ENCODE results near the gene ANKH. TPM values are rescaled to one million over a fixed set of nuclear protein-coding genes. Genes with fewer than 3 reads are reported as not detected.

Gene ANKH
- total RNA-seq, 1 experiment from 2014 or later: 81.4 TPM

DNA sequence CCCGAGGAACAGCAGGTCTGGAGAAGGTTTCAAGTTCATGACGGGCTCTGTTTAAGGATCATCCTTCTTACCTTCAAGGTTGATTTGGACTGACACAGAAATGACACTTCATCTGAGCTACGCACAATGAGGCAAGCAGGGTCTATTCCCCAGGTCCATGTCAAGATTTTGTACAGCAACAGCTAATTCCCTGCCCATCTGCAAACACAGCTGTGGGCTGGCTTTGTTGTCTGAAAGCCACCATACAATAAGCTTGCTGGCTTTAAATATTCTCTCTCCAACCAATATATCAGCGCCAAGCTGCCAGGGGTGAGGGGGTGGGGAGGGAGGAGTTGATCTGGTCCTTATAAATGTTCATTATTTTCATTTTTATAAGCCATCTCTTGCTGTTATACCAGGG is 115.1 kb downstream of the ANKH start:
- TF ChIP-seq EZH2 (IDR thresholded peaks at IDR 0.05; ENCODE audit: low read depth) (no peak), CTCF (conservative IDR thresholded peaks at IDR 0.05) (no peak)
- no TSS peak for BruUV-seq (replicated peaks)
- POLR2A ChIA-PET (ENCODE audit: unreplicated experiment): no interaction called here
- H3K79me2 ChIP-seq (ENCODE audit: low read depth): no peaks in the 10 kb centered on the region
- no peak overlapping the region for H3K27ac ChIP-seq
- no peaks in the 10 kb centered on the region for H3K9me3 ChIP-seq (ENCODE audit: insufficient read depth, low read depth)
- H3K4me2 ChIP-seq: no peak overlapping the region
- no peaks in the 10 kb centered on the region for H3K36me3 ChIP-seq (ENCODE audit: low read depth)
- no peak overlapping the region for H3K4me3 ChIP-seq
- no peak overlapping the region for H2AFZ ChIP-seq
- CTCF ChIA-PET: no interaction called here
- no peak for DNase-seq
- no peaks in the 10 kb centered on the region for H3K9me2 ChIP-seq (ENCODE audit: insufficient read depth)
- H4K20me1 ChIP-seq (ENCODE audit: insufficient read depth): no peaks in the 10 kb centered on the region
- H3F3A ChIP-seq (ENCODE audit: insufficient read depth, low read depth): no peaks in the 10 kb centered on the region
- no peaks in the 10 kb centered on the region for H3K27me3 ChIP-seq (ENCODE audit: insufficient read depth, low read depth)
- H3K4me1 ChIP-seq (replicated peaks; ENCODE audit: insufficient read depth): no peaks in the 10 kb centered on the region
- intact Hi-C loops (cut with micrococcal nuclease; ENCODE audit: unreplicated experiment): no loop called here

DNA sequence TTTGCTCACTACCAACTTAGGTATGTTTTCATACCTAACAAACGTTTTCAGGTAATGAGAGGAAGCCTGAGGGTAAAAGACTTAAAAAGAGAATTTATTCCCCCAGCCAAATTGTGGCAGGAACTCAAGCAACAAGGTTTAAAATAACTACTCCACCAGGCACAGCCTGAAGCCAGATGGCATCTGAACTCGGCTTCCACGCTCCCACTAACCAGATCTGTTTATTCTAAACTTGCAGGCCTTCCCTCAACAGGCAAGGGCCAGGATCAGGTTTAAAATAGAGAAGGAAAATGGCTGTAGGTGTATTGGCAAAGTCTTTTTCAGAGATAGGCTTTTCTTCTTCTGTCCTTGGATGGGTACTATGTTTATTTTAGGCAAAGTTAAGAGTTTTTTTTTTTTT is 117.6 kb downstream of the ANKH start:
- no peak overlapping the region for H3K4me2 ChIP-seq
- H3K36me3 ChIP-seq (ENCODE audit: low read depth): no peaks in the 10 kb centered on the region
- ChIA-PET POLR2A (ENCODE audit: unreplicated experiment) (no interaction called here), CTCF (no interaction called here)
- no peak for TF ChIP-seq CTCF (conservative IDR thresholded peaks at IDR 0.05)
- no peak for TF ChIP-seq EZH2 (IDR thresholded peaks at IDR 0.05; ENCODE audit: low read depth)
- intact Hi-C loops (cut with micrococcal nuclease; ENCODE audit: unreplicated experiment): no loop called here
- no peaks in the 10 kb centered on the region for H3F3A ChIP-seq (ENCODE audit: insufficient read depth, low read depth)
- DNase-seq: no peak
- H4K20me1 ChIP-seq (ENCODE audit: insufficient read depth): no peaks in the 10 kb centered on the region
- no peaks in the 10 kb centered on the region for H3K79me2 ChIP-seq (ENCODE audit: low read depth)
- no peaks in the 10 kb centered on the region for H3K4me1 ChIP-seq (replicated peaks; ENCODE audit: insufficient read depth)
- no peaks in the 10 kb centered on the region for H3K9me3 ChIP-seq (ENCODE audit: insufficient read depth, low read depth)
- peaks cover 8% of the 10 kb centered on the region; the same call in 1 of the 2 replicates for H3K27me3 ChIP-seq (ENCODE audit: insufficient read depth, low read depth)
- no peak overlapping the region for H2AFZ ChIP-seq
- H3K9me2 ChIP-seq (ENCODE audit: insufficient read depth): no peaks in the 10 kb centered on the region
- no peak overlapping the region for H3K27ac ChIP-seq
- no TSS peak for BruUV-seq (replicated peaks)
- H3K4me3 ChIP-seq: no peak overlapping the region

DNA sequence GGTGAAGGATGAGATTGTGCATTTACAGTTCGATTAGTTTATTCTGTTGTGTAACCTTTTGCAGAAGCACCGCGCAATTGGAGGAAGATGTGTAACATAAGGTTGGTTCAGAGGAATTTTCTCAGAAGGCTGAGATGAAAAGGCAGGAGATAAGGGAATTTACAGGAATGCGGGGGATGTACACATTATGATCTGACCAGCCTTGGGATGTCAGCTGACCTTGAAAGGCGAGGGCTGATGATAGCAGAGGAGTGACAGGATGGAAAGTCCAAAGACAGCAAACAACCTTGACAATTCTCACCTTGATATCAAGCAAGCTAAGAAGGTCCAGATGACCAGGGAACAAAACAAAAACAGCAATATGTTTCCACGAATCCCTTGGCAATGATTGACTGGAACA is 118.3 kb downstream of the ANKH start:
- ChIA-PET POLR2A (ENCODE audit: unreplicated experiment) (no interaction called here), CTCF (no interaction called here)
- Histone ChIP-seq H3K9me2 (ENCODE audit: insufficient read depth) (no peaks in the 10 kb centered on the region), H3F3A (ENCODE audit: insufficient read depth, low read depth) (no peaks in the 10 kb centered on the region), H2AFZ (no peak overlapping the region), H3K27ac (no peak overlapping the region), H3K36me3 (ENCODE audit: low read depth) (no peaks in the 10 kb centered on the region), H3K4me2 (no peak overlapping the region), H3K79me2 (ENCODE audit: low read depth) (no peaks in the 10 kb centered on the region), H3K27me3 (ENCODE audit: insufficient read depth, low read depth) (peaks cover 10% of the 10 kb centered on the region; the same call in 1 of the 2 replicates), H3K4me3 (no peak overlapping the region), H3K9me3 (ENCODE audit: insufficient read depth, low read depth) (no peaks in the 10 kb centered on the region), H3K4me1 (replicated peaks; ENCODE audit: insufficient read depth) (no peaks in the 10 kb centered on the region), H4K20me1 (ENCODE audit: insufficient read depth) (no peaks in the 10 kb centered on the region)
- BruUV-seq (replicated peaks): no TSS peak
- intact Hi-C loops (cut with micrococcal nuclease; ENCODE audit: unreplicated experiment): no loop called here
- no peak for DNase-seq
- no peak for TF ChIP-seq EZH2 (IDR thresholded peaks at IDR 0.05; ENCODE audit: low read depth)
- TF ChIP-seq CTCF (conservative IDR thresholded peaks at IDR 0.05): no peak
